HL-60 (cell line): ENCODE results near the gene PIK3C3.

Experiments used
- GABPA ChIP-seq: IDR thresholded peaks from 2 replicates; pipeline ENCODE4 v1.6.1; 2012; ENCODE audit warnings: low read depth
- POLR2AphosphoS5 ChIP-seq: IDR thresholded peaks from 2 replicates; pipeline ENCODE4 v1.6.1; 2012; ENCODE audit warnings: low read depth
- TF ChIP-seq, protein P1 (sequence below): IDR thresholded peaks from one replicate; pipeline ENCODE4 v1.5.1; 2011; ENCODE audit warnings: low read length, control low read depth, inconsistent platforms; ENCODE audit not compliant: insufficient read depth
- TF ChIP-seq, protein P2 (sequence below): IDR thresholded peaks from 2 replicates; pipeline ENCODE4 v1.6.1; 2012; ENCODE audit warnings: low read depth; ENCODE audit not compliant: insufficient replicate concordance

DNA sequence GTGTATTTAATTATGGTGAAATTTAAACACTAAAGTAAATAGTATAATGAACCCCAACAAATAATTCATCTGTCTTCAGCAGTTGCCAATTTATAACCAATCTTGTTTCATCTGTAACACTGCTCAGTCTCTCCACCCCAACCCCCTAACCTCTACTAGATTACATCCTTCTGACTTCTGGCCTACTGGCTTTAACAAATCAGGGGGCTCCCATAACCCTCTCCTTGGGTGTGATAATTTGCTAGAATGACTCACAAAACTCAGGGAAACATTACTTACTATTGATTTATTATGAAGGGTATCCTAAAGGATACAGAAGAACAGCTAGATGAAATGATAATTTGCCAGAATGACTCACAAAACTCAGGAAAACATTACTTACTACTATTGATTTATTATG is 50.7 kb downstream of the PIK3C3 start:
- TF ChIP-seq, protein P1, sequence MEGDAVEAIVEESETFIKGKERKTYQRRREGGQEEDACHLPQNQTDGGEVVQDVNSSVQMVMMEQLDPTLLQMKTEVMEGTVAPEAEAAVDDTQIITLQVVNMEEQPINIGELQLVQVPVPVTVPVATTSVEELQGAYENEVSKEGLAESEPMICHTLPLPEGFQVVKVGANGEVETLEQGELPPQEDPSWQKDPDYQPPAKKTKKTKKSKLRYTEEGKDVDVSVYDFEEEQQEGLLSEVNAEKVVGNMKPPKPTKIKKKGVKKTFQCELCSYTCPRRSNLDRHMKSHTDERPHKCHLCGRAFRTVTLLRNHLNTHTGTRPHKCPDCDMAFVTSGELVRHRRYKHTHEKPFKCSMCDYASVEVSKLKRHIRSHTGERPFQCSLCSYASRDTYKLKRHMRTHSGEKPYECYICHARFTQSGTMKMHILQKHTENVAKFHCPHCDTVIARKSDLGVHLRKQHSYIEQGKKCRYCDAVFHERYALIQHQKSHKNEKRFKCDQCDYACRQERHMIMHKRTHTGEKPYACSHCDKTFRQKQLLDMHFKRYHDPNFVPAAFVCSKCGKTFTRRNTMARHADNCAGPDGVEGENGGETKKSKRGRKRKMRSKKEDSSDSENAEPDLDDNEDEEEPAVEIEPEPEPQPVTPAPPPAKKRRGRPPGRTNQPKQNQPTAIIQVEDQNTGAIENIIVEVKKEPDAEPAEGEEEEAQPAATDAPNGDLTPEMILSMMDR = no peak
- no peak for TF ChIP-seq POLR2AphosphoS5
- TF ChIP-seq GABPA = no peak
- TF ChIP-seq, protein P2, sequence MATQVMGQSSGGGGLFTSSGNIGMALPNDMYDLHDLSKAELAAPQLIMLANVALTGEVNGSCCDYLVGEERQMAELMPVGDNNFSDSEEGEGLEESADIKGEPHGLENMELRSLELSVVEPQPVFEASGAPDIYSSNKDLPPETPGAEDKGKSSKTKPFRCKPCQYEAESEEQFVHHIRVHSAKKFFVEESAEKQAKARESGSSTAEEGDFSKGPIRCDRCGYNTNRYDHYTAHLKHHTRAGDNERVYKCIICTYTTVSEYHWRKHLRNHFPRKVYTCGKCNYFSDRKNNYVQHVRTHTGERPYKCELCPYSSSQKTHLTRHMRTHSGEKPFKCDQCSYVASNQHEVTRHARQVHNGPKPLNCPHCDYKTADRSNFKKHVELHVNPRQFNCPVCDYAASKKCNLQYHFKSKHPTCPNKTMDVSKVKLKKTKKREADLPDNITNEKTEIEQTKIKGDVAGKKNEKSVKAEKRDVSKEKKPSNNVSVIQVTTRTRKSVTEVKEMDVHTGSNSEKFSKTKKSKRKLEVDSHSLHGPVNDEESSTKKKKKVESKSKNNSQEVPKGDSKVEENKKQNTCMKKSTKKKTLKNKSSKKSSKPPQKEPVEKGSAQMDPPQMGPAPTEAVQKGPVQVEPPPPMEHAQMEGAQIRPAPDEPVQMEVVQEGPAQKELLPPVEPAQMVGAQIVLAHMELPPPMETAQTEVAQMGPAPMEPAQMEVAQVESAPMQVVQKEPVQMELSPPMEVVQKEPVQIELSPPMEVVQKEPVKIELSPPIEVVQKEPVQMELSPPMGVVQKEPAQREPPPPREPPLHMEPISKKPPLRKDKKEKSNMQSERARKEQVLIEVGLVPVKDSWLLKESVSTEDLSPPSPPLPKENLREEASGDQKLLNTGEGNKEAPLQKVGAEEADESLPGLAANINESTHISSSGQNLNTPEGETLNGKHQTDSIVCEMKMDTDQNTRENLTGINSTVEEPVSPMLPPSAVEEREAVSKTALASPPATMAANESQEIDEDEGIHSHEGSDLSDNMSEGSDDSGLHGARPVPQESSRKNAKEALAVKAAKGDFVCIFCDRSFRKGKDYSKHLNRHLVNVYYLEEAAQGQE = no peak
